Measurements from ENCODE around the gene TDRD12.
A peak's percentile ranks its signal among the peaks of the same experiment; 100 is the strongest.

TDRD12 gene, protein sequence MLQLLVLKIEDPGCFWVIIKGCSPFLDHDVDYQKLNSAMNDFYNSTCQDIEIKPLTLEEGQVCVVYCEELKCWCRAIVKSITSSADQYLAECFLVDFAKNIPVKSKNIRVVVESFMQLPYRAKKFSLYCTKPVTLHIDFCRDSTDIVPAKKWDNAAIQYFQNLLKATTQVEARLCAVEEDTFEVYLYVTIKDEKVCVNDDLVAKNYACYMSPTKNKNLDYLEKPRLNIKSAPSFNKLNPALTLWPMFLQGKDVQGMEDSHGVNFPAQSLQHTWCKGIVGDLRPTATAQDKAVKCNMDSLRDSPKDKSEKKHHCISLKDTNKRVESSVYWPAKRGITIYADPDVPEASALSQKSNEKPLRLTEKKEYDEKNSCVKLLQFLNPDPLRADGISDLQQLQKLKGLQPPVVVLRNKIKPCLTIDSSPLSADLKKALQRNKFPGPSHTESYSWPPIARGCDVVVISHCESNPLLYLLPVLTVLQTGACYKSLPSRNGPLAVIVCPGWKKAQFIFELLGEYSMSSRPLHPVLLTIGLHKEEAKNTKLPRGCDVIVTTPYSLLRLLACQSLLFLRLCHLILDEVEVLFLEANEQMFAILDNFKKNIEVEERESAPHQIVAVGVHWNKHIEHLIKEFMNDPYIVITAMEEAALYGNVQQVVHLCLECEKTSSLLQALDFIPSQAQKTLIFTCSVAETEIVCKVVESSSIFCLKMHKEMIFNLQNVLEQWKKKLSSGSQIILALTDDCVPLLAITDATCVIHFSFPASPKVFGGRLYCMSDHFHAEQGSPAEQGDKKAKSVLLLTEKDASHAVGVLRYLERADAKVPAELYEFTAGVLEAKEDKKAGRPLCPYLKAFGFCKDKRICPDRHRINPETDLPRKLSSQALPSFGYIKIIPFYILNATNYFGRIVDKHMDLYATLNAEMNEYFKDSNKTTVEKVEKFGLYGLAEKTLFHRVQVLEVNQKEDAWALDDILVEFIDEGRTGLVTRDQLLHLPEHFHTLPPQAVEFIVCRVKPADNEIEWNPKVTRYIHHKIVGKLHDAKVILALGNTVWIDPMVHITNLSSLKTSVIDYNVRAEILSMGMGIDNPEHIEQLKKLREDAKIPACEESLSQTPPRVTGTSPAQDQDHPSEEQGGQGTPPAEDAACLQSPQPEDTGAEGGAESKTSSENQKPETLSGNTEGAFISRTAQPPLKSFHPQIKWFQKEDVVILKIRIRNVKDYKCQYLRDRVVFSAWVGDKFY (N-terminal part only)

DNA sequence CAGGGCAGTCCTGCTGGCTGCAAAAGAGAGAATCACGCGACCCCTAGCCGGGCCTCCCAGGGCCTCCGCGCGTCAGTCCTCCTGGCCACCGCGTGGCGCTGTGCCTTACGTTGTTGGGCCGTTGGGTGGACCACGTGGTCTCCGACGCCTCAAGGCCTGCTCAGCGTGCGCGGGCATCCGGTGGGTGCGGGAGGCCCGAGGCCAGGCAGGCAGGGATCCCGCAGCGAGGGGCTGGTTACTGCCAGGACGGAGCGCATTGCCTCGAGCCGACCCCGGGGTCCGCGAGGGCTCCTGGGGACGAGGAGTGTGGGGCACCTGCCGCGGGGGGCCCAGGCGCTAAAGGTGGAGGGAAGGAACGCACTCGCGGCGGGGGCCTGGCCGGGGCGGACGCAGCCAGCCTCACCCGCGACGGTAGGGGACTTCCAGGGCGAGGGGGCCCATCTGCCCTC, at the start of gene TDRD12:
TSS of gene TDRD12 (plus strand) at position 157 of the 449 bp plus-strand sequence. CDS start 306 bp downstream, outside the sequence.
- DNase-seq (ENCODE audit: low read depth in 2 of 2) = peak in 1 of 2 donors; percentile 4

DNA sequence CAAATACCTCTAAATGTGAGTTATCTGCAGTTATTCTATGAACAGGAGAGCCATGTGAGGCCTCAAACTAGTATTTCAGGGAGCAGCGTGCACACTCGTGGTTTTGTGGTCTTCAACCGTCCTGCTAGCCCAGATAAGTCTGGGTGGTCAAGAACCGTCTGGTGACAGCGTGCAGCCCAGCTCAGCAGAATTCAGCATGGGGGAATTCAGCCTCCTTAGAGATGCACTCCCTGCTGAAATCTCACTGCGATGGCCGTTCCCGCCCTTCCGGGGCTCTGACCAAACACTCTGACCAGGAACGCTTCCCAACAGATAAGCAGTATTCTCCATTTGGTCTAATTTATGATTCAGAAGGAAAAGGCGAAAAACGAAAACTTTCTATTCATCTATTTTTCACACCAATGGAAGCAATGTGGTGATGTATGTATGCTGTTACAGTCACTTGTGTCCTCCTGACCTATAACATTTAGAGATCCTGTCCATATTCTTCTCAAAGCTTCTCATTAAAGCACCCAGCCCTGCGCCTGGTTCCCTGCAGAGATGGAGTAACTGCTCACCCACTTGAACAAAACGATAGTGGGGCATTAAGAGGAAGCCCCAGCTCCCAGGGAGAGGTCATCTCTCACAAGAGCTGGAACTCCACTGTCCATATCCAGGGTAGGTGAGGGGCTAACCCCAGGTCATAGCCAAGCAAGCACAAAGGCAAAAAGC, 47.5 kb upstream of the TDRD12 start:
- DNase-seq (ENCODE audit: low read depth in 2 of 2) = no peak

DNA sequence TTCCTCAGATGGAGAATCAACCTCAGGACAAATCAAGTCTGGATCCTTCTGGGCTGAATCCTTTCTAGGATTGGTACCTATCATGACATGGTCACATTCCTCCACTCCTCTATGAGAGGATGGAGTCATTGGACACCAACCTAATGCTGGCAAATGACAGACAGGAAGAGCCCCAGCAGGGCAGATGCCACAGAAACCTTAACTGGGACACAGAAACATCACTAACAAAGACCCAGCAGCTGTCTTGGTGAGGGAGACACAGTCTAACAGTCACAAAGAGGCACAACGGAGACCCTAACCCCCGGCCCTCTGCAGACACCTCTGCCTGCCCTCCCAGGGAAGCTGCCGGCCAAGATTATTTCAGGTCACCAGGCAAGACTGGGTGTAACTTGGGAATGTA, 46.7 kb upstream of the TDRD12 start:
- no peak for DNase-seq (ENCODE audit: low read depth in 2 of 2)

DNA sequence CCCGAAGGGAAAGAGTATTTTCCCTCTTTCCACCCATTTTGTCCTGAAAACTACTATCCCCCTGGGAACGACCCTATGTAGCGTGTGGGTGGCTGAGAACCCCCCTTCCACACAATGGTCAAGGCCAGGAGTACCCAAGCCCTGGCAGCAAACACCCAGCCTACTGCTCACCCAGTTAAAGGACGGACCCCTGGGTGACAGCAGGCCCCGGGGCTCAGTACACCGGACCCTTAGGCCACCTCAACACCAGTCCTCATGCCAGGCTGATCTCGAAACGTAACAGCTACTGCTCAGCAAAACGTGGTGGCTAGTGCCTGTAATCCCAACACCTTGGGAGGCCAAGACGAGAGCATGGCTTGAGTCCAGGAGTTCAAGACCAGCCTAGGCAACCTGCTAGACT, 46.0 kb upstream of the TDRD12 start:
- DNase-seq (ENCODE audit: low read depth in 2 of 2) = no peak

DNA sequence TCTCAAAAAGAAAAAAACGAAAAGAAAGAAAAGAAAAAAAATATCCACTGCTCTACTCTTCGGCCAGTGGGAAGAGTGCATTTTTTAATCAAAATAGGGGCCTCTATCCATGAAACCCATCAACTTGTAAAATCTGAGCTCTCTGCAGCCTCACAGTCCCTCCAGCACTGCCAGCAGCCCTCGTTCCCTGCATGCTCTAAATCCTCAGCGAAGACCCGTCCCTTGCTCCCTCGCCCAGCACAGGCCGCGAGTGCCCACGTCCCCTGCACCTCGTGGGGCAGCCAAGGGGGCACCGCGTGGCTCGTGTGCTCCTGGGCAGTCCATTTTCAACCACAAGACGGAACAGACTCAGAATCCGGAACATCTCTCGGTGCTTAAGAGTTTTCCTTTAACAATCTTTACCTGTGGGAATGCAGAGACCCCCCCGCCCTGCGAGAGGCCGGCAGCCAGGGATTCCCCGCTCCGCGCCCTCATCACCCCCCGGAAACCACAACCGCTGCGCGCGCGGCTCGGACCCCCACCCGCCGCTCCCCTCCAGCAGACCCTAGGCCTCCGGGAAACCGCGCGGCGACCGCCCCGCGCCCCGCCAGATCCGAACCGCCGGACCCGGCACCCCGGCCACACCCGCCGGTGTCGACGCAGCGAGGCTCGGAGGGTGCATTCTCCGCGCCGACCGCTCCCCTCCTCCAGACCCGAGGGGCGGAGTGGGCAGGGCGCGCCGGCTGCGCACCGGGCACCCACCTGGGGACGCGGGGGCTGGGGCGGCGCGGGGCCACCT, 45.2 kb upstream of the TDRD12 start:
- DNase-seq (ENCODE audit: low read depth in 2 of 2) = no peak

DNA sequence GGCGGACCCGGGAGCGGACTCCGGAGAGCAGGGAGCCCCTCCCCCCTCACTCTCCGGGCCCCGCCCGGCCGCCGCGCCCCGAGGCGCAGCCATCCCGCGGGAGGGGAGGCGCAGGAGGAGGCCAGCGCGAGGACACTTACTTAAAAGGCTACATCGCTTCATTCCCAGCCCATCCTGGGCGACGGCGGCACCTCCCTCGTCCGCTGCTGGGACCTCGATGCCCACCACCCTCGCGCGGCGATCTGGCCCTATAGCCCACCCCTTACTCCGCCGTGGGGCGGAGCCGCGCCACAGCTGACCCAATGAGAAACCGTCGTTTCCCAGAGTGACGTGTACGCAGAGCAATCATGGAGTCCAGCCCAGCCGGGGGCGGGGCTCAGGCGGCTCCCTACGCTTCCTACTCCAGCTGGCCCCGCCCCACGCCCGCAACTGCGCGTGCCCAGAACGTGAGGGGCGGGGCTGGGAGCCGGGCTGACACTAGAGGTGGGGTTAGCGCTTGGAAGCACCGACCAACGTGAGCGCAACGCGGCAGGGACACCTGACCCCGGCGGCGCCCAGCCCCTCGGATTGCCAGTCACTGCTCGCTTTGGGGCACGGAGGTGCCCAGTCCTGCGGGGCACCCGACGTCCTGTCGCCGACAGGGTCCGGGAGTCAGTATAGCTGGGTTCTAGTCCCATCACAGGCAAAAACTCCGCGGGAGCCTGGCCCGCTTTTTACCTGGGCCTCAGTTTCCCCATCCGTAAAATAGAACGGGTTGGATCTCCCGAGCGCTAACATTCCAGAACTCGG, 44.4 kb upstream of the TDRD12 start, which contains the start of gene ANKRD27:
TSS of gene ANKRD27 (minus strand) at position 250 of the 789 bp plus-strand sequence. CDS start 16,165 bp downstream, outside the sequence.
- peak; percentile 96 to 97 for DNase-seq (ENCODE audit: low read depth in 2 of 2)

DNA sequence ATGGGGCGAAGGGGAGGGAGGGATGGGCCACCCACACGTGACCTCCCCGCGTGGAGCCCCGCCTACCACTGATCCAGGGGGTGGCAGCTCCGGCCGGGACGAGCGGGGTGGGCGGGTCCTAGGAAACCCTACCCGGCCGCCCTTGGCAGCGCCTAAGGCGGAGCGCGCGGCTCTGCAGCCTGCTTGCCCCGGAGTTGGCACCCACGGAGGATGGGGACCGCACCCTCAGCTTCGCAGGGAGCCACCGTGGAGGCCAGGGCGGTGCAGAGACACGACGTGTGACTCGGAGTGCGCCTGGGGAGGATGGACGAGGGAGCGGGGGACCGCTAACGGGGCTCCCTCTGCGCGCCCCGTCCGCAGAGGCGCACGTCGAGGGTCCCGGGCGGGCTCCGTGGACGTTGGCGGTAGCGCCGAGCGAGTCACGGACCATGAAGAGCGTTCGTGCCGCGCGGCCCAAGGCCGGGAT, 43.8 kb upstream of the TDRD12 start, which contains the start of gene RGS9BP:
TSS of gene RGS9BP (plus strand) at position 129 of the 466 bp plus-strand sequence. CDS start 416 bp downstream, outside the sequence.
- peak; percentile 34 to 51 for DNase-seq (ENCODE audit: low read depth in 2 of 2)

DNA sequence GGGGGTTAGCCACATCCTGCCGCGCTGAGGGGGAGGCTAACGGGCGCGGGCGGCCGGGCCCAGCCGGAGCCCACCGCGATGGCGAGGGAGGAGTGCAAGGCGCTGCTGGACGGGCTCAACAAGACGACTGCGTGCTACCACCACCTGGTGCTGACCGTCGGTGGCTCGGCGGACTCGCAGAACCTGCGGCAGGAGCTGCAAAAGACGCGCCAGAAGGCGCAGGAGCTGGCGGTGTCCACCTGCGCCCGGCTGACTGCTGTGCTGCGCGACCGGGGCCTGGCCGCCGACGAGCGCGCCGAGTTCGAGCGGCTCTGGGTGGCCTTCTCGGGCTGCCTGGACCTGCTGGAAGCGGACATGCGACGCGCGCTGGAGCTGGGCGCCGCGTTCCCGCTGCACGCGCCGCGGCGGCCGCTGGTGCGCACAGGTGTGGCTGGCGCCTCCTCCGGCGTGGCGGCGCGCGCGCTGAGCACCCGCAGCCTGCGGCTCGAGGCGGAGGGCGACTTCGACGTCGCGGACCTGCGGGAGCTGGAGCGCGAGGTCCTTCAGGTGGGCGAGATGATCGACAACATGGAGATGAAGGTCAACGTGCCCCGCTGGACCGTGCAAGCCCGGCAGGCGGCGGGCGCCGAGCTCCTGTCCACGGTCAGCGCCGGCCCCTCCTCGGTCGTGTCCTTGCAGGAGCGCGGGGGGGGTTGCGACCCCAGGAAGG, 43.2 kb upstream of the TDRD12 start:
- no peak for DNase-seq (ENCODE audit: low read depth in 2 of 2)

DNA sequence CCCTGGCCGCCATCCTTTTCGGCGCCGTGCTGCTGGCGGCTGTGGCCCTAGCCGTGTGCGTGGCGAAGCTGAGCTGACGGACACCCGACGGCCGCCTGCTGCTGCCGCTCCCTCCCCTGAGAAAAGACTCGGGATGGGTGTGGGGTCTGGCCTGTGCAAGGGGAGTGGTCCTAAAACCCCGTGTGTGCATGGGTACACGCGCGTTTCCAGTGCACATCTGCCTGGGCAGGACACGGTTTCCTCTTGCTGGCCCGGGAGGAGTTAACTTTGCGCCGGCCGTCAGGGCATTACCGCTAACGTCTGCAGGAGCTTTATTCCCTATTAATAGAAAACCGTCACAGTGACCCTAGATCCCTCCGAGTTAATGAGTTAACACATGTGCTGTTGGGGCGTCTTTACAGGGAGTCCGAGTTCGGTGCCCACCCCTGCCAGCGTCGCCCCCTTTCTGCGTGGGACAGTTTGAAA, 42.6 kb upstream of the TDRD12 start:
- DNase-seq (ENCODE audit: low read depth in 2 of 2) = no peak

DNA sequence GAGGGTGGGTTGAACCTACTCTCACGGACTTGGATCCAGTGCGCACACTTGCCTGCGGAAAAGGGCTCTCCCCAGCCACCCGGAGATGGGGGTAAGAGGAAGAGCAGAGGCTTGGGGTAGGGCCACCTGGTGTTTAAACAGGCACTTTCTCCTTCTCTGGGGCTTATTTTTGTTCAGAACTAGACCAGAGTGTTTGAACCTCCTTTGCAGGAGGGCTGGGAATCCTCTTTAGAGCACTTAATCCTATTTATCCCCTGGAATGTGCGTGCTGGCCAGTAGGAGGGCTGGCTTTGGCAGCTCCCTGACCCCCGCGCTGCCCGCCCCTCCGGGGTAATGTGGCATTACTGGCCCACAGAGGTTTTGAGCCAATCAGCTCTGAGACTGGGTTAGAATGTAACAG, 41.9 kb upstream of the TDRD12 start:
- DNase-seq (ENCODE audit: low read depth in 2 of 2) = no peak

DNA sequence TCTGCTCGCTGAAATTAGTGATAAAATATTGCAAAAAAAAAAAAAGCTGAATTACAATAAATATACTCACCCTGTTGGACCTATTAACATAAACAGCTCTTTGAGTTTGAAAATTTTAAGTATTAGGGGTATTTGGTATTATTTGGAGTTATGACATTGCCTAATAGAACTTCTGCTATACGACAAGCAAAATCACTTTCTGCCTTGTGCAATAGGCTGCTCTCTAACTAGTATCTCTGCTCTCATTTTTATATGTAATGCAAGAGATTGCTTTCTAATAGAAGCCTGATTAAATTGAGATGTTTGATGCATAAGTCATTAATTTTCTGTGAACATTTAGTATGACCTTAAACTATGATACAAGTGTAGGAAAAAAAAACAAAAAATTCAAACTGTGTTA, 38.6 kb upstream of the TDRD12 start:
- DNase-seq (ENCODE audit: low read depth in 2 of 2) = no peak

DNA sequence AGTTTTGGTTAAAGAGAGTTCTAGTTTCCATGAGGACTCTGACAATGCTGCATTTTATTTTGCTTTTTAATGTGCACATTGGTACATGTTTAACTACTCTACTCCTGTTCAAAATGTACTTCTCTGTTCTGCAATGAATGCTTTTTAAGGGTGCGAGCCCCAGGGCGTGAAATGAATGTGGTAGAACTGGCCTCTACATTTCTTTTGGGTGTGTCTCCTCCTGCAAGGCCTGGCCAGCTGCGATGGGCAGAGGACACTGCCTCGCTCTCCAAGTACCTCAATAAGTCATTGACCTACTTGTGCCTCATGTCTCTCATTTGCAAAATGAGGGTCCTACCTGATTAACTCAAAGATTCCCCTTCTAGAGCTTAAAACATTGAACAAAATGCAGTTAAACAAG, 37.2 kb upstream of the TDRD12 start:
- no peak for DNase-seq (ENCODE audit: low read depth in 2 of 2)

DNA sequence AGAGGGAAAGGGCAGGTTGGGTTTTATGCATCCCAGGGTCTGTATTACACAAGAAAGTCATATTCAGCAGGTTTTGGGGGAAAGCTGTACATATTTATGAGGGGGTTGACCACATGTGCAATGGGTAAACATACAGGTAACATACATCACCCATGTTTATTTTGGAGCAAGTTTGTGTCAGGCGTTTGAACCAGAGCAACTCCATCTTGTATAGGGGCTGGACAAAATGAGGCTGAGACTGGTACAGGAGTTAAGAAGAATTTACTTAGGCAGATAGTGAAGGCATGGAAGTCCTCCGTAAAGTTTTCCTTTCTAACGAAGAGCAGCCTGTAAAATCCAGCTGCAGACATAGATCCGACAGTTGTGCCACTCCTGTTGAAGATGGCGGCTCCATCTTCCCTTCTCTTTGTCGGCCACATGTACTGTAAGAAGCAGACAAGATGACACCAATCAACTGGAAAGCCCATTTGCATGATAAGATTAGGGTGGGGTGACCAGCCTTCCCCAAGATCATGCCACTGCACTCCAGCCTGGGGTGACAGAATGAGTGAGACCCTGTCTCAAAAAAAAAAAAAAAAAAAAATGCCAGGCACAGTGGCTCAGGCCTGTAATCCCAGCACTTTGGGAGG, 32.6 kb upstream of the TDRD12 start:
- DNase-seq (ENCODE audit: low read depth in 2 of 2) = no peak

DNA sequence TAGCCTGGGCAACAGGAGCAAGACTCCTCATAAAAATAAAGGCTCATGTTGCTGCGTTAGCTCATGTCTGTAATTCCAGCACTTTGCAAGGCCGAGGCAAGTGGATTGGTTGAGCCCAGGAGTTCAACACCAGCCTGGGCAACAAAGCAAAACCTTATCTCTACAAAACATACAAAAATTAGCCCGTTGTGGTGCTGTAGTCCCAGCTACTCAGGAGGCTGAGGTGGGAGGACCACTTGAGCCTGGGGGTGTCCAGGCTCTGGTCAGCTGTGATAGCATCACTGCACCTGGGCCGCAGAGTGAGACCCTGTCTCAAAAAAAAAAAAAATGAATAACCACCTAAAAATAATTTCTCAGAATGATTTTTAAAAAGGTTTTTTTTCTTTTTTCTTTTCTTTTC, 31.9 kb upstream of the TDRD12 start:
- DNase-seq (ENCODE audit: low read depth in 2 of 2) = no peak

DNA sequence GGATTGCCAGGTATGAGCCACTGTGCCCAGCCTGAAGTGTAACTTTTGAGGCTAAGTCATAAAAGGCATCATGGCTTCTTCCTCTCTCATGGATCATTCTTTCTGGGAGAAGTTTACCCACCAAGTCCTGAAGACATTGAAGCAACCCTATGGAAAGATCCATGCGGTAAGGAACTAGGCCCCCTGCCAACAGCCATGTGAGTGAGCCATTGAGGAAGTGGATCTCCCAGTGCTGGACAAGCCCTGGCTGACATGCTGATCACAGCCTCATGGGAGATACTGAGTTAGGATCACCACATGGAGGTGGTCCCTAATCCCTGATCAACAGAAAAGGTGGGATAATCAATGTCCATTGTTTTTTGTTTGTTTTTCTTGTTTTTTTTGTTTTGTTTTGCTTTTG, 31.3 kb upstream of the TDRD12 start:
- DNase-seq (ENCODE audit: low read depth in 2 of 2) = no peak

DNA sequence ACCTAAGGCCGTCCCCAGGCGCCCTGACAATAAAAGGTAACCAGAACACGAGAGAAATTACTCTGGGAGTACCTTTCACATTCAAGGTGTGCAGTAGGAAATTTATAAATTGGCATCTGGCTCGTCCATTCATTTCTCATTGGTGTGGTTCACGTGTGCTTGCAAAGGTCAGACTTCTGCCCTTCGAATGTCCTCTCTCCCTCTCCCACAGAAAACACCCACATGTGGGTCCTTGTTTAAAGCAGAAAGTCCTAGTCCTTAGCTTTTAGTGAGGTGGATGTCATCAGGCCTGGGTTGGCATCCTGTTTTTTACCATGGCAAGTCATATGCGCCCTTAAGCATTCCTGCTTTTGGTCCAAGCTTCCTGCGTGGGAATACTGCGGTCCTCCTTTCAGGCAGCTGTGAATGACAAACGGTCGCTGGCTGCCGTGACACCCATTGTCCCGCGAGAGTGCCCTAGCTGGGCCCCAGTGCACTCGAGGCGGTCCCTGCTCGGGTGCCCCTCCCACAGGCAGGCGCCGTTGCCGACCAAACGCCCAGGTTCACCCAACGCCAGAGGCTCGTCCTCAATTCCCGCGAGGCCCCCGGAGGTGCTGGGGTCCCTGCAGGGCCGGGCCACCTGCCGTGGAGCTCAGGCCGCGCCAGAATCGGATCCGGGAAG, 28.1 kb upstream of the TDRD12 start, which contains the start of gene NUDT19:
TSS of gene NUDT19 (plus strand) at position 531 of the 661 bp plus-strand sequence. CDS start 140 bp downstream, outside the sequence.
- peak; percentile 67 to 77 for DNase-seq (ENCODE audit: low read depth in 2 of 2)

All from stimulated activated CD8-positive, alpha-beta memory T cell treated with anti-CD3 and anti-CD28 coated beads, Interleukin-2, amount 100 ng/mL, for 48 hours (primary cell).